VCaP (cell line): ENCODE results near the gene YIPF2.

Source experiments
- H3K27ac ChIP-seq: fragments of 450-650 bp; 2 replicates; pipeline ENCODE4 v1.5.1; 2017
- CTCF ChIP-seq: fragments of 450-650 bp; conservative IDR thresholded peaks from 2 replicates; pipeline ENCODE4 v1.5.1; 2017; ENCODE audit warnings: mild to moderate bottlenecking, moderate library complexity

YIPF2 gene

GRCh38 chr19:10913716-10914340 is 14.6 kb downstream of the YIPF2 start:
- H3K27ac ChIP-seq = no peak overlapping the region
- no peak for TF ChIP-seq CTCF

- no peak for TF ChIP-seq CTCF
- H3K27ac ChIP-seq = no peak overlapping the region
Measured at GRCh38 chr19:10912619-10913018, 15.8 kb downstream of the YIPF2 start.

- H3K27ac ChIP-seq = no peak overlapping the region
- TF ChIP-seq CTCF = no peak
Measured at GRCh38 chr19:10911579-10912363, 16.7 kb downstream of the YIPF2 start.

- TF ChIP-seq CTCF = no peak
Measured at GRCh38 chr19:10908380-10908960, 20.0 kb downstream of the YIPF2 start.

GRCh38 chr19:10907925-10908324 is 20.5 kb downstream of the YIPF2 start:
- H3K27ac ChIP-seq = no peak overlapping the region
- no peak for TF ChIP-seq CTCF

More at GRCh38 chr19:10908380-10908960, 20.0 kb downstream of the YIPF2 start:
- no peak overlapping the region for H3K27ac ChIP-seq

GRCh38 chr19:10899151-10899653 is 29.2 kb downstream of the YIPF2 start:
- no peak for TF ChIP-seq CTCF
- peak overlapping the region; percentile 69 for H3K27ac ChIP-seq

- H3K27ac ChIP-seq = peak overlapping the region; percentile 69
- TF ChIP-seq CTCF = no peak
Measured at GRCh38 chr19:10898633-10899032, 29.8 kb downstream of the YIPF2 start.
